HEK293T (cell line): ENCODE data around the gene CHPF2.

Experiments used
- ARNT ChIP-seq: fragments of 450-650 bp; IDR thresholded peaks from 2 replicates; pipeline ENCODE4 v1.6.1; 2017; ENCODE audit warnings: mild to moderate bottlenecking
- BHLHE40 ChIP-seq: fragments of 450-650 bp; IDR thresholded peaks from 2 replicates; pipeline ENCODE4 v1.6.1; 2016; ENCODE audit warnings: mild to moderate bottlenecking, moderate library complexity, borderline replicate concordance
- ELF4 ChIP-seq: fragments of 450-650 bp; IDR thresholded peaks from 2 replicates; pipeline ENCODE4 v1.6.1; 2017; ENCODE audit warnings: antibody characterized with exemption
- FOXM1 ChIP-seq: fragments of 450-650 bp; IDR thresholded peaks from 2 replicates; pipeline ENCODE4 v1.6.1; 2017; ENCODE audit warnings: mild to moderate bottlenecking, borderline replicate concordance
- HDGF ChIP-seq: fragments of 450-650 bp; IDR thresholded peaks from 2 replicates; pipeline ENCODE4 v1.6.1; 2017; ENCODE audit warnings: antibody characterized with exemption, borderline replicate concordance
- L3MBTL2 ChIP-seq: fragments of 450-650 bp; conservative IDR thresholded peaks from 2 replicates; pipeline ENCODE4 v1.6.1; 2016; ENCODE audit warnings: mild to moderate bottlenecking
- LEF1 ChIP-seq: fragments of 450-650 bp; IDR thresholded peaks from 2 replicates; pipeline ENCODE4 v1.6.1; 2017; ENCODE audit warnings: mild to moderate bottlenecking, borderline replicate concordance
- SP1 ChIP-seq: fragments of 450-650 bp; IDR thresholded peaks from 2 replicates; pipeline ENCODE4 v1.6.1; 2017

DNA sequence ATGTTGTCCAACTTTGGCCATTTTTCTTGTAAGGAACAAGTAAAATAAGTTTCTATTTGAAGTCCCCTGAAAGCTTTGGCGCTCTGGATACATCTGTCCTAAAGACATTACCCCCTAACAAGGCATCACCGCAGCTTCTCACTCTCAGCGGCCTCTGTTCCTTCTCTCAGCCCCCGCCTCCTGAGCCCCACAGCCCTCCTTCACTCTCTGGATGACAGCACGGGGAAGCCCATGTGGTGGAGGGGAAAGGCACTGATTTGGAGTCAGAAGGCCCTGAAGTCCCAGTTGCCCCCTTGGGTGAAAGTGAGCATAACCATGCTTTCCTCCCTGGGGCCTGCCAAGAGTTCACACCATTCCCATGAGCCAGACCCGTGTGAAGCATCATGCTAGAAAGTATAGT is 26.6 kb upstream of the CHPF2 start:
- TF ChIP-seq SP1, result no peak
- TF ChIP-seq BHLHE40, result no peak
- TF ChIP-seq LEF1, result no peak
- TF ChIP-seq HDGF, result no peak
- TF ChIP-seq ARNT, result no peak
- no peak for TF ChIP-seq L3MBTL2
- no peak for TF ChIP-seq ELF4
- no peak for TF ChIP-seq FOXM1
